LNCAP (cell line): Measurements from ENCODE around the gene IL1B.

ENCODE experiments used
- CTCF ChIP-seq: fragments of 450-650 bp; IDR thresholded peaks from 2 replicates; pipeline ENCODE4 v1.5.1; 2017; ENCODE audit warnings: mild to moderate bottlenecking

IL1B gene

GRCh38 chr2:112821682-112822081, 14.9 kb downstream of the IL1B start:
- no peak for TF ChIP-seq CTCF

GRCh38 chr2:112821142-112821541, 15.4 kb downstream of the IL1B start:
- no peak for TF ChIP-seq CTCF

GRCh38 chr2:112820343-112820742, 16.2 kb downstream of the IL1B start:
- TF ChIP-seq CTCF: no peak

GRCh38 chr2:112819081-112819480, 17.5 kb downstream of the IL1B start:
- TF ChIP-seq CTCF: no peak

- no peak for TF ChIP-seq CTCF
Measured at GRCh38 chr2:112818094-112818902, 18.3 kb downstream of the IL1B start.

- no peak for TF ChIP-seq CTCF
Measured at GRCh38 chr2:112817082-112817689, 19.4 kb downstream of the IL1B start.

- TF ChIP-seq CTCF: no peak
Measured at GRCh38 chr2:112814278-112814677, 22.3 kb downstream of the IL1B start.
